HG03175 (cell line): ENCODE measurements around the gene METAP1D.
"Not testable (repeated sequence)": the region's sequence is repeated elsewhere in the genome, so short reads cannot be mapped to it uniquely, and the experiment has no call there.

Source experiments
- ATAC-seq: cut with Tn5 transposase; IDR thresholded peaks from one replicate; pipeline ENCODE4 v1.9.1; 2021; ENCODE audit warnings: mild to moderate bottlenecking, moderate library complexity; ENCODE audit not compliant: unreplicated experiment

Gene METAP1D

DNA sequence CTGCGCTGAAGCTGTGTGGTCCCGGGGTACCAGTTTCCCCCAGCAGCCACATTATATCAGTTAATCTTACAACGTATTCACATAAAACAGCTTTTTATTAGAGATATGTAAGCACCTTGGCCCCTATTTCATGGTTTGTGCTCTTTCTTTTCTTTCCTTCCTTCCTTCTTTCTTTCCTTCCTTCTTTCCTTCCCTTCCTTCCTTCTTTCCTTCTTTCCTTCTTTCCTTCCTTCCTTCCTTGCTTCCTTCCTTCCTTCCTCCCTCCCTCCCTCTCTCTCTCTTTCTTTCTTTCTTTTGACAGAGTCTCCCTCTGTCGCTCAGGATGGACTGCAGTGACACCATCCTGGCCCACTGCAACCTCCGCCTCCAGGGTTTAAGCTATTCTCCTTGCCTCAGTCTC is 3.7 kb upstream of the METAP1D start:
- no peak for ATAC-seq

DNA sequence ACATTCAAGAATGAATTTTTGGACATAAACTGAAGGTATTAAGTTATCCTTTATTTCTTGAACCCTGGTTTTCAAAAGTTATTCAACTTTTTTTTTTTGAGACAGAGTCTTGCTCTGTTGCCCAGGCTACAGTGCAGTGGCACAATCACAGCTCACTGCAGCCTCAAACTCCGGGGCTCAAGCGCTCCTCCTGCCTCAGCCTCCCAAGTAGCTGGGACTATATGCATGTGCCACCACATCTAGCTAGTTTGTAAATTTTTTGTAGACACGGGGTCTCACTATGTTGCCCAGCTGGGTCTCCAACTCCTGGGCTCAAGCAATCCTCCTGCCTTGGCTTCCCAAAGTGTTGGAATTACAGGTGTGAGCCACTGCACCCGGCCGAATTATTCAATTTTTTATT is 2.7 kb upstream of the METAP1D start:
- not testable (repeated sequence) for ATAC-seq

DNA sequence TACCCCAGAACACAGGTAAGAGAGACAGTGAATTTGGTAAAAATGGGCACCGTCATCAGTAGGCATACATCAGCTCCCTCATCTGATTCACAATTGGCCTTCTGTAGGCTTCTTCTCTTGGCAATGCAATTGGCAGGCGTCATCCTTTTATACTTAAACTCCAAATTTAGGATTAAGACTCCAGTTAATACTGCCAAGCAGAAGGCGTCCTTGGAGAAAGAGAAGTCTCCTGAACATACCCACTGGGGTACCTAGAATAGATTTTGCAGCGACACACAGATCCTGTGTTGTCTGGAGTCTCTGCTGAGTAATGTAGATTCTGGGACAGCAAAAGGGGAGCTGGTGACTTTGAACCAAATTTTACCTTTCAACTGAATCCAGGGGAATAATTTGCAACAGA is 592 bp upstream of the METAP1D start:
- peak; percentile 1 for ATAC-seq

DNA sequence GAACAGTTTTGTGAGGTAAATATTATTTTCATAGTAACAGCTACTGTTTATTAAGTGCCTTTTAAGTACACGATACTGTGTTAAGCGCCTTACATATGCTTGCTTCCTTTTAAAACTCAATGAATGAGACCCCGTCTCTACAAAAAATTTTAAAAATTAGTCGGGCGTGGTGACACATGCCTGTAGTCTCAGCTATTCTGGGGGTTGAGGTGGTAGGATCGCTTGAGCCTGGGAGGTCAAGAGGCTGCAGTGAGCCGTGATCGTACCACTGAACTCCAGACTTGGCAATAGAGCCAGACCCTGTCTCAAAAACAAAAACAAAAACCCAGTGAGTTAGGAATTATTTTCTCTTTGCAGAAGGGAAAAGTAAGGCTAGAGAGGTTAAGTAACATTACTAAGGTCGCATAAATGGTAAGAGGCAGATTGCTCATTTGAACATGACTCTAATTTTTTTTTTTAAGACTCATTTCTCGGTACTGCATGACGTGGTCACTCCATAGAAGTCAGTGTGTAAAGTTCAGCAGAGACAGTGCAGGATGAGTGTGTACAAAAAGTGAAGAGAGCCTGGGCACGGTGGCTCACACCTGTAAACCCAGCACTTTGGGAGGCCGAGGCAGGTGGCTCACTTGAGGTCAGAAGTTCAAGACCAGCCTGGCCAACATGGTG is 1.1 kb downstream of the METAP1D start:
- ATAC-seq: no peak

DNA sequence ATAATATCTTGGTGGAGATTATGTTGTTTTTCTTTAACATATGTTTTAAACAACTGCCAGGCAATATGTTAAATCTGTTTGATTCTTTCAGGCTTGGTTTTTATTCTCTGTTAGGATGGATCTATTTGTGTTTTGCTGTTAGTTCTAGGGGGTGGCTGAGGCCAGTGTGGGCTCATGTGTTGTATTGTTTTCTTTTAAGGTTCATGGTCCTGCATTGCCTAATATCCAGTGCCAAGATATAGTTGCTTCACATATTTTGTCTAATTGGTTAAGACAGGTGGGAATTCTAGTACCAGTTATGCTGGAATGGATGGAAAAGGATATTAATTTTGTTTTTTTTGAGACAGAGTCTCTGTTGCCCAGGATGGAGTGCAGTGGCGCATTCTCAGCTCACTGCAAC is 7.6 kb downstream of the METAP1D start:
- ATAC-seq: no peak

DNA sequence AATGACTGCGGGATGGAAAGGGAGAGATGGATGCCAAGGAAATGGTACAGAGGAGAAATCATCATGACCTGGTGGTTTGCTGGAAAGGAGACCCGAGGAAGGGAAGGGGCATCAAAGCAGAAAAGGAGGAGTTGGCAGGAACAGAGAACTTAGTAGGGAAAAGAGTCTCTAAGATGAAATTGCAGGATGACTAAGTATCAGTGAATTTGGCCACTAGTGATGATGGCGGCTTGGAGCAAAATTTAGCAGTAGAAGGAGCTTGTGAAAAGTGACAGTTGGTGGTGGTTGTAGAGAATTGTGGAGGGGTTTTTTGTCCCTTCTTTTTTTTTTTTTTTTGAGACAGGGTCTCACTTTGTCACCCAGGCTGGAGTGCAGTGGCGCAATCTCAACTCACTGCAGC is 10.1 kb downstream of the METAP1D start:
- no peak for ATAC-seq

DNA sequence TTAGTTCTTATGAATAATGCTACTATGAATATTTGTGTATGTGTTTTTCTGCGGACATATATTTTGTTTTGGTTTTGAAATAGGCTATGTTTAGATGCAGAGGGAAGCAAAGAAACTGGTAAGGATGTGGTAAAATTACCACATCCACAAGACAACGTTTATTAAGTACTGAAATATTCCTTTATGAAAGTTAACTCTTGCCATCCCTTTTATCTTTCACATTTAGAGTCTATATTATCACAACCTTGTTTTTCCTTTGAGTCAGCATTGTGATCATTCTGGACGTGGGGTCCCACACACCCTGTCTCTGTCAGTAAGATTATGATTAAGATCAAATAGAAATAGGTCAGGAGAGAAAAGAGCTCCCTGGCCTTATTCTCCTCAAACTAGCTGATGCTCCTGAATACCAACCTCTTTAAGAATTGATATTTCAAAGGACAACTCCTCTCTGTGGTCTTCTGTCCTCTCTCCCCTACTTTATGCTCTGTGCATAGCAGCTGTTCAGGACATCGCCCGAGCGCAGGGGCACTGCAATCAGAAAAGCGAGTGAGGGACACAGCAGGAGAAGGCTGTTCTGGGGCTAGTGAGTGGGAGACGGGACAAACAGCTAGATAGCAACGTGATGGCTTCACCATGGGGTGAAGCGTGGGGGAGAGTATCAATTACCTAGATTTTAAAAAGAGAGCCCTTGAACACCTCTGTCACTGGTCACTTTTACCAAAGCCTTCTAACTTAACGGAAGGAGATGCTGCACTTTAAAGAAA is 12.2 kb downstream of the METAP1D start:
- no peak for ATAC-seq

DNA sequence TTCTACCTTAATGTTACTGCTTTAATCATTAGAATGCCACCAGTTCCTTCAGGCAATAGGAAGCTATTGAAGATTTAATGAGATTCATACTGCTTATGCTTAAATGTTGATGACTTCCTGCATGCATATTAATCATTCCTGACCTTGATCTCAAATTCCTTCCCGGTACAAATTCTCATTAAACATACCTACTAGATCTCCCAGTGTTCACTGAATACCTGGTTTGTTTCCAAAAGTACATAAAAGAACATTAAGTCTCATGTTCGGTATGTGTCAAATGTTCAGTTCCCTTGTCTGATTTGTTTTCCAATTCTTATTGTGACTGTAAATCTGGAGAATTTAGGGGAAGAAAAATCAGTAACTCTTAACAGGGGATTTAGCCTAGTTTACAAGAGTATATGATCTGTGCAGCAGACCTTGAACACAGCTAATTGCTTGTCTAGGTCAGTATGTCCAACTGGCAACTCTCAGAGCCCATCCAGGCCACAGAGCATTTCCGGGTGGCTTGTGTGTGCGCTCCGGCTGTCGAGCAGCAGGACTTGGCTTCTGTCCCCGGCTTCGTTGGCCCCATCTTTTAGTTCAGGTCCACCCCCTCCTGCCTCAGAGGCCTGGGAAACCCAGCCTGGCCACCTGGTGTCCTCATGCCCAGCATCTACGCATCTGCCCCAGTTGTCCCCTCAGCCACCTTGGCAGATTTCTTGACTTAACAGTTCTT is 13.1 kb downstream of the METAP1D start:
- ATAC-seq: no peak

DNA sequence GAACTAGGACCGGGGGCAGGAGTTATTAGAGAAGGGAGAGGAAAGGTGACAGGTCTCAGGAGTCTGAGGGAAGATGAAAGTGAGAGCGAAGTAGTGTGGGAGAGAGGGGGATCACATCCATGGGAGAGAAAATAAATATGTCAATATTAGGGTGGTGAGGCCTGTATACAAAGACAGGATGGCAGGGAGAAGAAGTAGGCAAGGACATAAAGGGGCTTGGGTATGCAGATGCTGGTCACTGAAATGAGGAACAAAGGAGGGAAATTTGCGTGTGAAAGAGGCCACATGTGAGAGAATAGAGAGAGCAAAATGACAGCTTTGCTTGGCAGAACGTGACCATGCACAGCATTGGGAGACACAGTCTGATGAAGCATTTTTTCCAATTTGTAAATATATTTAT is 13.6 kb downstream of the METAP1D start:
- ATAC-seq: peak; percentile 75

DNA sequence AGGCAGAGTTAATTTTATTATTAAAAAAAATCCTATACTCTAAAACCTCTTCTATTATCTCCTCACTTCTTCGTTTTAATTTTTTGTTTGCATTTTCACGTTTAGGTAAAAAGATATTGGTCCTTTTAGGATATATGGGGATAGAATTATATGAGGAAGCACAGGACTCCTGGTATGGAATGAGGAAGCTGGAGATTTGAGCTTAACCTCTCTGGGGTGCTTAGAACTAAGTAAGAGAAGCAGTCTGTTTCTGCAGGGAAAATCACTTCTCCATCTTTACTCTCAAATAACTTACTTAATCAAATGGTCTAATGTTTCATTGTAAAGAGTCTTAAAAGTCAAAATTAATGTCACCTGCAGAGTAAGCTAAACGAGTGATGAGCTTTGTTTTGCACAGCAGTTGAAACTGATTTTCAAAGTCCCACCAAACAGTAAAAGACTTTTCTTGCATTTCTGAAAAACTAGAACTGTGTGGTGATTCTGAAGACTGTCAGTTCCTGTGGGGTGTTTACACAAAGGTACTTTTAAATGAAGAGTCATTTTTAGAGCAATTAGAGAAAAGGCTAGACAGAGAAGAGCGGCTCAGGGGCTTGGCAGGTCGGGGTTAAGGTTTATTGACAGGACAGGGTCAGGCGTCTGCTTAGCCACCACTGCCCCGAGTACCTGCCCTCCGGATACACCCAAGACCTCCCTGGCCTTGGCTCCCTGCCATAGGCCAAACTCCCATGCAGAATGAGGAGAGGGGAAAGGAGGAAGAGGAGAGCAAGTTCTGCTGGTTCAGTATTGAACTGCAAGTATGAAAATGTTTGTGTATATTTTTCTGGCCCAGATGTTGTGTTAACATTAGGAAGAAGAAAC is 21.6 kb downstream of the METAP1D start:
- no peak for ATAC-seq

DNA sequence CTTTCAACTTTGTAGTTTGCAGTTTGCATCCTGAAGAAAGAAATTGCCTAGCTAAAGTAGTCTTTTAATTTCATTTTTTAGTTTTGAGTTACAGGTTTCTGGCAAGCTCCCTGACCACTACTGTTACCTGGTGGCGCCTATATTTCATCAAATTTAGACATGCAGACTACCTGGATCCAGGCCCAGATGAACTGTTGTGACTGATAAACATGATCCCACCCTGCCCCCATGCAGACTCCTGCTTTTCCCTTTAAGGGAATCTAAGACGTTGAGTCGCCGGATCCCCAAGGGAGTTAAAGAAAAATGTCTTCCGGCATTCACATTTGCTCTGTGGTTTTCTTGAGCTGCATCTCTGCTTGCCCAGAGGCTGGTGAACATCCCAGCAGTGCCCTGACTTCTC is 22.2 kb downstream of the METAP1D start:
- no peak for ATAC-seq

DNA sequence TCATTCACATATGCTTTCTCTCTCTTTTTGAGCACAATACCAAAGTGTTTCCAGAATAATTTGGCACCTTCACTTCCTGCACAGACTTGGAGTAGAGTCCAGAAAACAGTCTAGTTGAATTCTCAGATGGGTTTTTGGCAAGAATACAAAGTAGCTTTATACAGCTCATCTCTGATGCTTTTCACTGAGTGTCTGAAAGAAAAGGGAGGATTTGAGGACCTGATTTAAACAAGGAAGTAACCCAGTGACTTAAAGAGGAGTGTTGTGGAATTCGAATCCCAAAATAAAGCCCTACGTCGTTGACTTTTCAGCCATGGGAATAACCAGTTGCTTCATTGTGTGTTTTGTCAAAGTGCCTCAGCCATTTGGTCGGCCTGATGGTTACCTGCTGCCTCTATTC is 31.8 kb downstream of the METAP1D start:
- no peak for ATAC-seq

DNA sequence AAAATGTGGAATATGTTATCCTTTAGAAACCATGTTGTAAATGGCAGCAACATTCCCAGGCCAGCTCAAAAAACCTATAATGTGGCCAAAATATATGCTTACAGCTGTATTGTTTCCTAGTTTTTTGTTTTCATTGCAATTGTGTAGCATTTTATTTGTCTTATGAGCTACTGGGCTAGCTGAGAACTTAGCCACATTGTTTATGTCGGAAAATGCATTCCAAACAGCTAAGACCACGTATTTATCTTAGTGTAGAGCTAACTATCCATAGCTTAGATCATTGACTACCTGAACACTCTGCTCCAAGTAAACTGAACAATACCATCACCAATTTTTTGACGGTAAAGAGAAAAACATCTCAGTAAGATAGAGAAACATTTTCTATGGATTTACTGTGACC is 38.4 kb downstream of the METAP1D start:
- no peak for ATAC-seq

DNA sequence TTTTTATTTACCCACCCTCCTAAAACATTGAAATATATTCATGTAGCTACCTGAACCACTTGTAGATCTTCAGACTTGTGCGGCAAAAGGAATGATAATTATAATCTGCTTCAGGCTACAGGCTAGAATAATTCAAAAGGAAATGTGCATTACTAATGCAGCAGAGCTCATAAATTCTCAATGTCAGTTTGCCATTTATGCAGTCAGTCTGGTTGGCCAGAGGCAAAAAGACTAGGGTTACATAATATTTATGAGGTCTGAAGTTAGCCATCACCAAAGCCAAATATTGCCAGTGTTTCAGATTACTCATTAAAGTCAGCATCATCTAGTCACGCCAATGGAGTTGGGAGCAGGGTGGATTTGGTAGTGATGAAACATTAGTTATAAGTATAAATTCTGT is 38.9 kb downstream of the METAP1D start:
- ATAC-seq: no peak

DNA sequence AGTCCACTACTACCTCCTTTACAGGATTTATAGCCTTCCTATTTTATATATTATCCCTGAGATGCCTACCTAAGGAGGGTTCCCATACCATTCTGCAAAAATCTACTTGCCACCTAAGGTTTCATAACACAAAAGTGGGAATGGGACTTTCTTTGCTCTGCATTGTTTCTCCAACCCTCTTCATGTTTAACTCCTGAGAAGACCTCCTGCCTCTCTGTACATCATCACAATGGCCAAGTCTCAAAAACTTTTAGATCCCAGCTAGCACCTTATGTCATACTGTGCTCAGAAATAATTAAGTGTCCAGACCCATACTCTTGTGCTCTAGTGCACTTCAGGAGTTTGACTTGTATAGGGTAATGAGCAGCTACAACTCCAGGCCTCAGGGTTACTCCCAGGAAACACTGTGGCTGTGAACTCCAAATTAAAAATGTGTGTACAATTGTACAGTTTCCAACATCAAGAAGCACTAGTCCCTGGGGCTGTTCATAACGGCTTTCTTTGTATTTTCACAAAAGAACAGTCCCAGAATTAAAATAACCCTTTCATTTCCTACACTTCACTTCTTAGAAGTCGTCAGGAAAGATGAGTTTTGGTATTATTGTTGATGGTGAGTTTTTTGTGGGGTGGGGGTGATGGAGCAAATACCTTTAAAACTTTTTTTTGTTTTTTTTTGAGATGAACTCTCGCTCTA is 39.4 kb downstream of the METAP1D start:
- no peak for ATAC-seq

DNA sequence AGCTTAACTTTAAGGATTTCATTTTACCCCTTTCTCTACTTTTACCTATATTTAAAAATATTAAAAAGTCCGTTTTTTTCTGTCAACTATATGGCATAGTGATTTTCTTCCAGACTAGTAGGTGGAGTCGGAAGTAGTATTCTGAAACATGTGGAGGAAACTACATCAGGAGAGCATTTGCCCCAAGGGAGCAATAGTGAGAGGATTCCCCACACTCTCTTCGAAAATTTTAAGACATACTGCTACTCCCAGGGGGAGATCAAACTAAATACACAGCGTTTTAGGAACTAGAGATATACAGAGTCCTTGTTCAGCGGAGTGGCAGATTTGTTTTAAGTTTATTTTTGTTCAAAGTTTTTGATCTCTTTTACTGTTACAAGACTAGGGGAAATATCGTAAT is 40.6 kb downstream of the METAP1D start:
- ATAC-seq: no peak

DNA sequence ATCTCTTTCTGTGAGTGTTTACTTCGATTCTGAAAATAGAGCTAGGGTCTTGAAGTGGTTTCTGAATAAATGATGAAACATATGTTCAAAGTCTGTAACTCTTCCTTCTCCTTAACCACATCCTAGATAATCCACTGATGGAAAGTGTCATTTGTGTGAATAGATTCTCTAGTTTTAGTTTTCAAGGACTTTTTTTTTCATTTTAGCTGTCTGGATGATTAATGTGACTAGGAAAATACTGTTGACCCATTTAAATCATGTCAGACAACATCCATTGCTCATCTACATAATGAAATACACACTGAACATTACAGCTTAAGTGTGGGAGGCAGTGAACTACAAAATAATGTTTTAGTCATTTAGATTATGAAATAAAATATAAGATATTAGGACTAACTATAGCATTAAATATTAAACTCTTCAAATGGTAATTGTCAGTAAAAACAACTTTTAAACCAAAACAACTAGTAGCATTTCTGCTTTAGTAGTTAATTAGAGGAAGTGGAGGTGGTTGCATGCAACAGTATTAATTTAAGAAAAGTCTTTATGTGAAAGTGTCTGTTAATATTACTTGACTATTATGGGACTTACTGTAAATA is 46.4 kb downstream of the METAP1D start:
- ATAC-seq: no peak

DNA sequence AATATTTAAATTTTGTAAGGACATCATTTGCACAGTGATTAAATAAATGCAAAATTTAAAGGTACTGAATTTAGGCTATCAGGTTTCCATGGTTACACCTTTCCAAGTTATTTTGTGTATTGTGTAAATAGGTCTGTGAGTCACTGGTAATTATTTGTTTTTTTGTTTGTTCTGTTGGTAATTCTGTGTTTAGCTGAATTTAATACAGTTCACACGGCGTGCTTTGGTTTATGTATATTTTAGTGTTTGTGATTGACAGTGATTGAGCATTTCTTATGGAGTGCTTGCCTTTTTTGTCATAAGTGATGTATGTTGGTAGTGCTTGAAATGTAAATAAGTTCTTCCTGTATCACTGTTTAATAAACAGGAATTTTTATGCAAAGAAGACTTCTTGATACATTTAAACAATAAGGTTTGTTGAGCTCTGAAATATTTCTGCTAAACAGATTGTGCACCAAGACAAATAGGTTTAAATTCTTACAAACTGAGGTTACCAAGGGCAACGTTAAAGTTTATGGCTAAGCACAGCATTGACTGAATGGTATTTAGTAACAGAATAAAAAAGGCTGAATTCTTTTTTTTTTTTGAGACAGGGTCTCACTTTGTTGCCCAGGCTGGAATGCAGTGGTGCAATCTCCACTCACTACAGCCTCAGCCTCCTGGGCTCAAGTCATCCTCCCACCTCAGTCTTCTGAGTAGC is 47.3 kb downstream of the METAP1D start:
- no peak for ATAC-seq
